GM12878 (cell line): ENCODE measurements around the gene PATE4. TPM values are rescaled to one million over a fixed set of nuclear protein-coding genes. Genes with fewer than 3 reads are reported as not detected.

Experiments used
- ATAC-seq: fragments of 200-7000 bp; cut with Tn5 transposase; 3 replicates; pipeline ENCODE4 v1.9.1; 2020; ENCODE audit warnings: mild to moderate bottlenecking, moderate library complexity
- BruUV-seq: library from RNA; stranded (reverse); fragments of 400-500 nt; replicated peaks from 2 replicates; lab custom pipeline; 2021; lab: Mats Ljungman, UMichigan
- CTCF ChIA-PET: fragments of 300-600 bp; sonication (Branson Sonifier 250); formaldehyde crosslinking; extraction: SDS; loops from one replicate; lab custom pipeline; 2021; ENCODE audit warnings: inconsistent platforms; lab: Yijun Ruan, JAX
- POLR2A ChIA-PET: fragments of 350-600 bp; formaldehyde crosslinking; extraction: SDS; loops from one replicate; lab custom pipeline; 2021; ENCODE audit warnings: inconsistent platforms; lab: Charles Lee
- RAD21 ChIA-PET: fragments of 300-600 bp; sonication (Branson Sonifier 250); formaldehyde crosslinking; loops from one replicate; lab custom pipeline; 2023; ENCODE audit warnings: antibody characterized with exemption; ENCODE audit not compliant: unreplicated experiment; lab: Charles Lee
- SMC1A ChIA-PET: fragments of 300-600 bp; sonication (Branson Sonifier 250); formaldehyde crosslinking; loops from one replicate; lab custom pipeline; 2023; ENCODE audit not compliant: unreplicated experiment, uncharacterized antibody; lab: Charles Lee
- DNase-seq: peaks from one replicate; pipeline ENCODE4 v3.0.0-alpha.2; 2011; ENCODE audit warnings: low read depth, low spot score
- FAIRE-seq: peaks from 3 replicates; lab custom pipeline; 2011; peaks lifted over from hg19 to GRCh38; lab: Jason Lieb, UNC
- H2AFZ ChIP-seq: 2 replicates; pipeline ENCODE4 v1.6.0; 2011; ENCODE audit warnings: low read depth, low read length, control low read depth; ENCODE audit not compliant: control insufficient read depth
- H3K27ac ChIP-seq: 2 replicates; pipeline ENCODE4 v1.5.1; 2011; ENCODE audit warnings: control low read depth; ENCODE audit not compliant: control insufficient read depth, insufficient read depth
- H3K27me3 ChIP-seq, 2 experiments: replicated peaks in 1 of 2; 2 replicates each; pipeline versions ENCODE4 v1.6.0 to v1.6.1; 2011; ENCODE audit warnings: low read length in 1 of 2; ENCODE audit not compliant: control insufficient read depth in 2 of 2, insufficient read depth in 2 of 2
- H3K36me3 ChIP-seq, 2 experiments: 2 replicates each; pipeline ENCODE4 v1.5.1; 2011; ENCODE audit warnings: low read length in 1 of 2; ENCODE audit not compliant: control insufficient read depth in 2 of 2, insufficient read depth in 2 of 2
- H3K4me1 ChIP-seq: 2 replicates; pipeline ENCODE4 v1.6.1; 2011; ENCODE audit warnings: mild to moderate bottlenecking, low read length, moderate library complexity, mixed read lengths; ENCODE audit not compliant: control insufficient read depth, insufficient read depth
- H3K4me2 ChIP-seq: 2 replicates; pipeline ENCODE4 v1.6.0; 2011; ENCODE audit warnings: control low read depth; ENCODE audit not compliant: control insufficient read depth, insufficient read depth
- H3K4me3 ChIP-seq: fragments of 200-600 bp; sonication (generic); 2 replicates; pipeline ENCODE4 v1.5.1; 2016
- H3K79me2 ChIP-seq: 2 replicates; pipeline ENCODE4 v1.6.0; 2011; ENCODE audit warnings: low read length; ENCODE audit not compliant: control insufficient read depth, insufficient read depth
- H3K9ac ChIP-seq: 2 replicates; pipeline ENCODE4 v1.8.0; 2011; ENCODE audit warnings: low read length, control low read depth, mixed read lengths; ENCODE audit not compliant: control insufficient read depth, insufficient read depth
- H3K9me3 ChIP-seq: replicated peaks from 3 replicates; pipeline ENCODE4 v1.5.1; 2011; ENCODE audit warnings: mild to moderate bottlenecking, low read length; ENCODE audit not compliant: control insufficient read depth, insufficient read depth
- H4K20me1 ChIP-seq: 2 replicates; pipeline ENCODE4 v1.6.0; 2011; ENCODE audit not compliant: control insufficient read depth, insufficient read depth
- IRF3 ChIP-seq: fragments of 450-650 bp; IDR thresholded peaks from 2 replicates; pipeline ENCODE4 v1.6.1; 2014; ENCODE audit warnings: mild to moderate bottlenecking
- MEF2B ChIP-seq: fragments of 450-650 bp; IDR thresholded peaks from 2 replicates; pipeline ENCODE4 v1.6.1; 2018; ENCODE audit warnings: mild to moderate bottlenecking, moderate library complexity; ENCODE audit not compliant: partially characterized antibody, poor library complexity, severe bottlenecking
- NFXL1 ChIP-seq: fragments of 450-650 bp; IDR thresholded peaks from 2 replicates; pipeline ENCODE4 v1.6.1; 2017; ENCODE audit warnings: antibody characterized with exemption, mild to moderate bottlenecking, borderline replicate concordance
- ZBED1 ChIP-seq: IDR thresholded peaks from 2 replicates; pipeline ENCODE4 v1.6.1; 2016; ENCODE audit warnings: borderline replicate concordance
- ZNF592 ChIP-seq: fragments of 450-650 bp; IDR thresholded peaks from 2 replicates; pipeline ENCODE4 v1.6.1; 2017; ENCODE audit warnings: mild to moderate bottlenecking, moderate library complexity
- WGBS: methylation state at CpG from one replicate; pipeline ENCODE4 v1.1.6; 2016; ENCODE audit warnings: low lambda C conversion rate; ENCODE audit not compliant: insufficient replicate concordance, insufficient coverage; ENCODE audit errors: missing lambda C conversion rate; 5-methylcytosine and 5-hydroxymethylcytosine counted together
- in situ Hi-C: fragments of 300-500 bp; cut with MboI; formaldehyde crosslinking; loops from 9 replicates; pipeline ENCODE4 v1.14.3; 2018; ENCODE audit warnings: mixed read lengths
- intact Hi-C: fragments of 100-400 bp; cut with micrococcal nuclease; formaldehyde crosslinking; loops from one replicate; pipeline ENCODE4 v1.14.2; 2022; ENCODE audit not compliant: unreplicated experiment
- polyA plus RNA-seq, 11 experiments: library from polyadenylated mRNA; depleted of rRNA in 4 of 11; unstranded in 6 of 11; stranded (reverse) in 5 of 11; fragments of >200 nt; fragmentation: Nextera tagmentation in 4 of 11; fragmentation: Illumina TruSeq in 1 of 11; extraction: Ambion mirVana in 4 of 11; extraction: Trizol in 1 of 11; gene quantifications; 1 replicate in 1 of 11; 2 replicates in 10 of 11; pipeline versions ENCODE4 v1.2.1 to v1.2.3, GENCODE V29; 2011 to 2016; ENCODE audit warnings: inconsistent platforms in 2 of 11, missing spikeins in 2 of 11, low read depth in 1 of 11
- total RNA-seq, 4 experiments: library from RNA; depleted of rRNA in 3 of 4; stranded (reverse); fragments of >200 nt in 3 of 4; fragmentation: Illumina TruSeq in 1 of 4; extraction: Trizol in 1 of 4; gene quantifications; 2 replicates each; pipeline versions ENCODE4 v1.2.1 to v1.2.3, GENCODE V29; 2013 to 2021

Gene PATE4
- total and polyA plus RNA-seq, 10 of the 15 experiments (the other 5 are each of a cell fraction or from before 2014, with no cell fraction given), result 0.17 TPM; not detected in 9

- DNase-seq (no peak), FAIRE-seq (no peak), ATAC-seq (no peak)
- H3K4me2 ChIP-seq, result no peak overlapping the region
- in situ Hi-C loops (no loop called here), intact Hi-C loops (no loop called here)
- no peaks in the 10 kb centered on the region for H3K4me1 ChIP-seq
- H3K9me3 ChIP-seq, result peaks cover 4% of the 10 kb centered on the region; the same call in 2 of the 3 replicates
- no TSS peak for BruUV-seq
- no peaks in the 10 kb centered on the region for H3K36me3 ChIP-seq
- RAD21 ChIA-PET, result no interaction called here
- CTCF ChIA-PET, result no interaction called here
- no peak overlapping the region for H3K4me3 ChIP-seq
- H3K27ac ChIP-seq, result no peak overlapping the region
- SMC1A ChIA-PET, result interaction anchor here (0.6 kb wide), 1 partner anchor 92 kb away, joined by 3 read pairs; no protein-coding TSS in a partner anchor
- WGBS, result 36% methylated on average over 3 of the region's 3 CpGs
- H4K20me1 ChIP-seq, result no peaks in the 10 kb centered on the region
- H3K79me2 ChIP-seq, result no peaks in the 10 kb centered on the region
- POLR2A ChIA-PET, result no interaction called here
- peak; percentile 18 for TF ChIP-seq MEF2B
- TF ChIP-seq IRF3, result no peak
- no peak for TF ChIP-seq NFXL1
- no peak for TF ChIP-seq ZBED1
- TF ChIP-seq ZNF592, result no peak
- TF ChIP-seq, all 136 proteins: peak for 1
- H3K9ac ChIP-seq, result no peak overlapping the region
- no peak overlapping the region for H2AFZ ChIP-seq
- no peaks in the 10 kb centered on the region for H3K27me3 ChIP-seq
Measured at GRCh38 chr11:125842321-125842948, 9.3 kb downstream of the PATE4 start.
